Kidney capillary endothelial cell (primary cell): ENCODE measurements around the gene CFAP92.
"Not testable (repeated sequence)": the region's sequence is repeated elsewhere in the genome, so short reads cannot be mapped to it uniquely, and the experiment has no call there.

Experiments used
- DNase-seq: peaks from one replicate; pipeline ENCODE4 v3.0.0-alpha.2; 2018; ENCODE audit warnings: low spot score

CFAP92 gene

DNA sequence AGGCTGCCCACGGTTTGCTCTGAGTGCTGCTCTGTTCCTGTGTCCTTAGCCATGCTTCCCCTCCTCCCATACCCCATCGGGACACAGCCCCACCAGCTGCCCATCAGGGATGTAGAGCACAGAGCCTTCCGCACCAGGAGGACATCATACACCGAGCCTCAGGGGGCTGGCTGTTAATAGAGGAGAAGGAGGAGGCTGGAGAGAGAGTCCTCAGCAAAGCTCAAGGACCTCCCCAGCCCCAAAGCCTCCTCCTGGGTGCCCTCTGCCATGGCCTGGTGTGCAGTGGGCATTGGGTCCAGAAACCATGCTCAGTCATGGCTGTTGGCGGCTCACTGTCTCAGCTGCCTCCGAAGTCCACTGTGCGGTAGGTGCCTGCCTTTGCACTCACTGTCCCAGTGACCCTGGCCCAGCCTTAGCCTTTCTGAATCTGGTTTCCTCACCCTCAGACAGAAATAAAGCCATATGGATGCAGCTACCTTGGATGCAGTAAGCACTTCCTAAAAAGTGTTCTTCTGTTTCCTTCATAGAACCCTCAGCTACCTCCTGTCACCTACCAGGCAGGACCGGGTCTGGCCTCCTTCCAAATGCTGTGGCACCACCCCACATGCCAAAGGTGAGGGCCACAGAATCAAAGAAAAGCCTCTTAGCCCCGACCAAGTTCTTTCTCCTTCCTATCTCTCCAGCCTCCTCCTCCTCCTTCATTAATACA lies 60.5 kb downstream of the CFAP92 start:
- DNase-seq, result no peak

DNA sequence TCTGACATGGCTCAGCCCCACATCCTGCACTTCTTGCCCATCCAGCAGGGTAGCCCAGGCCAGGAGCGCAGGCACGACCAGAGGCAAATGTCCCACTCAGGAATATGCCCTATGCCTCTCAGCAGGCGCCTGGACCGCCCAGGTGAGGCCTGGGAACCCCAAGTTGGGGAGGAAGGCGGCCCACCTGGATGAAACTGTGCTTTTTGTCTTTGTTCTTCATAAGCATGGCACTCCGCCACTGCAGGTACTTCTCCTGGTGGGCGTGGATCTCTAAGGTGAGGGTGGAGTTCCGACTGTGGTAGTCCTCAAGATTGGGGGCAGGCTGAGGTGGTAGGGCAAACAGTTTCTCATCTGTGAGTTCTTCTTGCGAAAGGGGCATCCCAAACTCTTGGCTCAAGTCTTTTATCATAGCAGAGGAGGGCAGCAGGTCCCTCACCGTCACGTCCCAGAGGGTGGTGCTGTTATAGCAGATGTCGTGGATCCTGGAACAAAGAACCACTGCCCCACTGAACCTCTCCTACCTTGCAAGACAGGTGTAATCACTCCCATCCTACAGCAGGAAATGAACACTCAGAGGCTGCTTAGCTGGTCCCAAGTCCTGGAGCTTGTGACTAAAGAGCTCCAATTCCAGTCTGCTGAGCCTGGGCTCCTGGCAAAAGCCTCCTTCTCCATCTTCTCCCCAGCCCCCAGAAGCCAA lies 61.2 kb downstream of the CFAP92 start:
- no peak for DNase-seq

DNA sequence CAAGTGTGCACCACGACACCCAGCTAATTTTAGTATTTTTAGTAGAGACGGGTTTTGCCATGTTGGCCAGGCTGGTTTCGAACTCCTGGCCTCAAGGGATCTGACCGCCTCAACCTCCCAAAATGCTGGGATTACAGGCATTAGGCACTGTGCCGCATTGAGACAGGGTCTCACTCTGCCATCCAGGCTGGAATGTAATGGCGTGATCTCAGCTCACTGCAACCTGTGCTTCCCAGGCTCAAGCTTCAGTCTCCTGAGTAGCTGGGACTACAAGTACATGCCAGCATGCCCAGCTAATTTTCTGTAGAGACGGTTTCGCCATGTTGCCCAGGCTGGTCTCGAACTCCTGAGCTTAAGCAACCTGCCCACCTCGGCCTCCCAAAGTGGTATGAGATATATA lies 62.8 kb downstream of the CFAP92 start:
- no peak for DNase-seq

DNA sequence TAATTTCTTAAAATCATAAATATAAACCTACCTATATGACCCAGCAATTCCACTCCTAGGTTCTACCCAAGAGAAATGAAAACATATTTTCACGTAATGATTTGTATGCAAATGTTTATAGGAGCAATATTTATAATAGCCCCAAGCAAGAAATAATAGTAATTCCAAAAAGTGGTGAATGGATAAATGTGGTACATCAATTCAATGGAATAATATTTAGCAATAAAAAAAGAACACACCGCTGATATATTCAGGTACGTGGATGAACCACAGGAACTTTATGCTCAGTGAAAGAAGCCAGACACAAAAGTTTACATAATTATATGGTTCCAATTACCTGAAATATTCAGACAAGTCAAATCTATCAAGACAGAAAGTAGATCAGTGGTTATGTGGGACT lies 64.5 kb downstream of the CFAP92 start:
- no peak for DNase-seq

DNA sequence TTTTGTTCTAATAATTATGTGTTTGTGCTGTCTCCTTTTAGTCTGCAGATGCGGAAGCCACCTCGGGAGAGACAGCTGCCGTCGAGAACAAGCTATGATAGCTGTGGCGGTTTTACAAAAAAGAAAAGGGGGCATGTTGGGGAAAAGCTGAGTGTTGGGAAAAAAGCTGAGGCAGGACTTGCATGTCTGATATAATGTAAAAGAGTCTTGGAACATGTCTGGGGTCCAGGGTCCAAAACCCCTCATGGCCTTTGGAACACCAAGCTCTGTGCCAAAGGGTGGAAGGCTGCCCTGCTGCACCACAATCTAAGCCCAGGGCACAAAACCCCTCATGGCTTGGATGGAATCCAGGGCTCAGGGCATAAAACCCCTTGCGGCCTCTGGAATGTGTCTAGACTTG lies 69.9 kb downstream of the CFAP92 start:
- DNase-seq, result not testable (repeated sequence)

DNA sequence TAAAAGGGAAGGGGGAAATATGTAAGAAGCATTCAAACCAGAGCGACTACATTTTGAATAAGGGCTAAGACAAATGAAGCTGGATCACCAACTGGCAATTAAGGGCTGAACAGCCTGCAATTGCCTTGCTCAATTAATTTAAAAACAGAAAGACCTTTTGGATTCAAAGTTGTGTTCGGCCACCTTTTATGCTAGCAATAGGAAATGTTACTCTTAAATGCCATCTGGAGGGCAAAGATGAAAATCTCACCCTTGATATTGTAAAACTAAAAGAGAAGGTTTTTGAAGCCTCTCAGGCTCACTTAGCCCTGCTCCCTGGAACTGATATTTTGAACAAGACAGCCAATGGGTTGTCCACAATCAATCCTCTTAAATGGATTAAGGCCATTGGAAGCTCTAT lies 70.3 kb downstream of the CFAP92 start:
- DNase-seq, result no peak

DNA sequence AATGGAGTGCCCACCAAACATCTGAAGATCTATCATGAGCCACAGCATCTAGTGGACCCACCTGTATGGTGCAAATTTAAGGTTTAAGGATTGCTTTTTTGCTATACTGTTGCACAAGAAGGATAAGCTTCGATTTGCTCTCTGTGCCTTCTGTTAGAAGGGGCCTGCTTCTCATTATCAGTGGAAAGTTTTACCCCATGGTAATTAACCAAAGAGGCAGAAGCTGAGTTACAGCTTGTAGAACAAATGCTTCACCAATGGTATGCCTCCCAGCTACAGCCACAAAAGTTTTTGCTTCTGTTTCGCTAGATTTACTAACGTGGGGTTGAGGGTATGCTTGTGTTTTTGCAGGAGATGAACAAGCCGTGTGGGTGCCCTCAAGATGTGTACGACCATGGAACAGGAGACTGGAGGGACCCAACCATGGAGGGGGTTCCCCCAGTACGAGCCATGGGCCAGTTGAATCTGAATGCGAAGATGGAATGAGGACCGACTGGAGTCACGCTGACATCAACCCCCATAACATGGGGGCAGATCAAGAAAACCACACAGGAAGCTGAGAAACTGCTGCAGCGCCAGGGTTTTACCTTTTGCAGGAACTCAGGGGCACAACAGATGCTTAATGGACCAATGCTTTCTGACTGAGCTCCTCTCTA lies 70.9 kb downstream of the CFAP92 start:
- DNase-seq, result no peak

DNA sequence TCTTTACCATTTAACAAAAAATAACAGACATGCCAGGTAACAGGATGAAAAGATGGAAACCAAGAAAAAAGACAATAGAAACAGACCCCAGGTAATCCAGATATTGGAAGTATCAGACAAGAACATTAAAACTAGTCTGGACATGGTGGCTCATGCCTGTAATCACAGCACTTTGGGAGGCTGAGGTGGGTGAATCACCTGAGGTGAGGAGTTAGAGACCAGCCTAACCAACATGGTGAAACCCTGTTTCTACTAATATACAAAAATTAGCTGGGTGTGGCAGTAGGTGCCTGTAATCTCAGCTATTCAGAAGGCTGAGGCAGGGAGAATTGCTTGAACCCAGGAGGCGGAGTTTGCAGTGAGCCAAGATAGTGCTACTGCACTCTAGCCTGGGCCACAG lies 73.9 kb downstream of the CFAP92 start:
- DNase-seq, result no peak

DNA sequence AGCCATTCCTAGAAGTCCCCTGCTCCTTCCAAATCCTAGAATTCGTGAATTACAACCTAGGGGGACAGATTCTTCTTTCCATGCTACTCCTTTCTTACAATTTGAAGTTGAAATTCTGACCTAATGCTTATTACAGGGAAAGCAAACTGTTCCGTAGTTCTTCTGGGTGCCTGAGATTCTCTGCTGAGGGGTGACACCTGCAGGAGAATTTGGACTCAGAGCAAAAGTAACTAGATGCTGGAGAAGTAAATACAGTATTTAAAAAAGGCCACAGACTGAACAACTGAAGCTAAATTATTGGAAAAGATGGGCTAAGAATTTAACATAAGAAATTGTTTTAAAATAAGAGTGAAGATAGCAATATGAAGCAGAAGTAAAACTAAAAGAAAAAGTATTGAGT lies 76.6 kb downstream of the CFAP92 start:
- DNase-seq, result no peak

DNA sequence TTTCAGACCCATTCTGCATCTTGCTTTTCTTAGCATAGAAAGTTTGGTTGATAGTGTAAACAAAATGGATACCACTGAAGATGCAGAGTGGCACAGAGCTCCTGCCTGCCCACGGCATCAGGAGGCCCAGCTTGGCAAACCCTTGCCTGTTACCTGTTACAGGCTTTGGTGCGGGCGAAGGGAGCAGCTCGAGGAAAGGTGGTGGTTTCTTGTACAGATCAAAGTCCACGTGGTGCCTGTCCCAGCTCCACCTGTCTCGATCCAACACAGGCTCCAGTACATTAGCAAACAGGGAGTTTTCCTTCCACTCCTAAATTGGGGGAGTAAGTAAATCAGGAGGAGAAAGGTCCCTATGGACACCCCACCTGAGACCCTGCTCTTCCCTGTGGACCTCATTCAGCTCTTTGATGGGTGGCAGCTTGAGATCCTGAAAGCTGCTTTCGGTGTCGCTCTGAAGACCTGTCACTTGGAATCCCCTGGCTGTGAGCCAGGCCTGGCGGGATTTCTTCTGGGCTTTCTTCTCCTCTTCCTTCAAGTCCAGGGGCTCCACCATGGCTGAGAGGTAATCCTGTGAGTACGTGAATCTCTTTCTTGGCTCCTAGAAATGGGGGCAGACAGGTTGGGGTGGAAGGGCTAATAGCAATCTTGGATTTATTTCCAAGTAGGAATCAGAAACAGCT lies 78.8 kb downstream of the CFAP92 start:
- no peak for DNase-seq

DNA sequence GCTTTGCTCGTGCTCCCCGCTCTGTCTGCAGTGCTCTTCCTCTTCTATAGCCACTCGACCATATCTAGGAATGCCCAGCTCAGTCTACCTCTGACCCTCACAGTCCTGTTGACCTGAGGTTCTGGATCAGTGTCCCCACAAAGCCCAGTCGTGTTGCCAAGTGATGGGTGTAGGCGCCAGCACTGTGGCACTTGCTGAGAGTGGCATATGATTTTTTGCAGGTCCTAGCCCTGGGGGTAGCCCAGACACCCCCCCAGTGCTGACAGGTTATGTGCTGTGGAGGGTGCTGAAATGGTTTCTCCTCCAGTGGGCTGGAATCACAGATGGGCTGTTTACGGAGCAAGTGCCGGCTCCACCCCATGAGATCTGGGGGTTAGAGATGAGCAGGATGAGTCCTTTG lies 82.0 kb downstream of the CFAP92 start:
- no peak for DNase-seq

DNA sequence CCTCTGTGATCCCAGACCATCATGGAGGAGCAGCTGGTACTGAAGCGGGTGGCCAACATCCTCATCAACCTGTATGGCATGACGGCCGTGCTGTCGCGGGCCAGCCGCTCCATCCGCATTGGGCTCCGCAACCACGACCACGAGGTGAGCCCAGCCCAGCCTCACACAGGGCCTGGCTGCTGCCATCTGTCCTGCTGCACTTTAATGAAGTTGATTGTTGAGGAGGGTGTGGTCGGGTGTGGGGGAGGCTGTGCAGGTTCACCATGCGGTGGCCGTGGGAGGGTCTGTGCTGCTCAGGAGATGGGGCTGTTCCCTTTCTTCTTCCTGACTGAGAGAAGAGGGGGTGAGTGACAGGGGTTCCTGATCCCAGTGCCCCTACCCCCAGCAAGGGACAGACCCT lies 83.9 kb downstream of the CFAP92 start:
- DNase-seq, result no peak

DNA sequence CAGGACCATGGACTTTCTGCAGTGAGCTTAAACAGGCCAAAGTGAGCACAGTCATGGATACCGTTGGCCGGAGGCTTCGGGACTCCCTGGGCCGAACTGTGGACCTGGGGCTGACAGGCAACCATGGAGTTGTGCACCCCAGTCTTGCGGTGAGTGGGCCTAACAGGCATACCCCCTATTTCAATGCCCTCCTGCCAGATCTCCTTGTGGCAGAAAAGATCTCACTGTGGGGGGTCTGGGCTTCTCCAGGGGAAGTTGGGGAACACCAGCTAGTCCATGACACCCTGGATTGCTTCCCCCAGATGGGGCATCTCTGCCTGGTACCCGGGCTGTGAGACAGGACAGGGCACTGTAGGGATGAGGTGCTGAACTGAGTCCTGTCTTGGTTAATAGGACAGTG lies 84.9 kb downstream of the CFAP92 start:
- DNase-seq, result no peak

DNA sequence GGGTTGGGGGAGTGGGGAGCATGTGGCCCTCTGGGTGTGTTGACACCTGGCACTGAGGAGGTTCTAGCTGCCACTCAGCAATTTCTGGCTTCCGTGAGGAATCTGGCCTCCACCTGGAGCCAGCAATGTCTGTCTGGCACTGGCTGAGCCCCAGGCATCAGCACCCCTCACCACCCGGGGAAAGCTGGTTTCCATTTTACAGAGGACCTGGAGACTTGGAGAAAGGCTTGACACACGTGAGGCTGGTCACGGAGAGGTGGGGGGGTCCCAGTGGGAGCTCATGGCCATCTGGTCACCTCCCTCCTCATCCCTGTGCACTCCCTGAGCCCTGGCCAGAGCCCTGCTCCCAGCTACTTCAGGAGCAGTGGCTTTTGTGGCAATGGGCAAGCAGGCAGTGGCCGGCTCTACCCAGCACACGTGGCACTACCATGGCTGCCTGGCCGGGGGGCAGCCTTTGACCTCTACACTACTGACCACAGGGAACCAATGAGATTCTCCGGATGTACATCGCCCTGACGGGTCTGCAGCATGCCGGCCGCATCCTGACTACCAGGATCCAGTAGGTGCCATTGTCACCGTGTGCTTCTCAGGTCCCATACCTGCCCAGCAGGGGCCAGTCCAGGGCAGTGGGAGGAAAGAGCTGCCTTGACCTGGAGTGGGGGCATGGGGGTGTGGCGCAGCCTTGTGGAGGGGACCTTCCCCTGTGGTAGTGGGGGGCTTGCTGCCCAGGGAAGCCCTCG lies 86.0 kb downstream of the CFAP92 start:
- DNase-seq, result no peak

DNA sequence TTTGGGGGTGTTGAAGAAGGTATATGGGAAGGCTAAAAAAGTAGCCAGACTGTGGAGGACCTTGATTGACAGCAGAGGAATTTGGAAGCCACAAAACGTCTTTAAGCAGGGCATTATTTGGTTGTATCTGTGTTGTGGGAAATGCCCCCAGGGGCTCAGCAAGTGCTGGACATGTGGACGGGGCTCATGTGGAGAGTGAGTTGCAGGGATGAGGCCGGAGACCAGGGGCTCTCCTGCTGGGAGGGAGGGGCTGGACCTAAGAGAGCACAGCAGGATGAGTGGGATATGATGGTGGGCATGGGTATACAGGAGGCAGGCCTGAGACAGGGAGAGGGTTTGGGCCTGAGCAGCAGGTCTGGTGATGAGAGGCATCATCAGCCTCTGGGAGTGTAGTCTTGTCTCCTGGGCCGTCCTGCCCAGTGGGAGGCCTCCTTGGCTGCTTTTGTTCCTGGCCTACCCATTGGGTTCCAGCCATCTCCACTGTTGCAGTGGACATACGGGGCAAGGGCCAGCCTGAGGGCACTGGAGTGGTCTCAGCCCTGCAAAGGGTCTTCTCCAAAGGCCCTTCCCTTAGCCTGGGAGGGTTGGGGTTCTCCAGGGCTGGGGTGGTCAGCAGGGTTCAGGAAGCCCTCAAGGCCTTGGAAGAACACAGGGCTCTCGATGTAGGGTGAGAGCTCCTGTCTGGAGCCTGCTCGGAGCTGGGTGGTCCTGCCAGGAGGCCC lies 86.9 kb downstream of the CFAP92 start:
- no peak for DNase-seq

DNA sequence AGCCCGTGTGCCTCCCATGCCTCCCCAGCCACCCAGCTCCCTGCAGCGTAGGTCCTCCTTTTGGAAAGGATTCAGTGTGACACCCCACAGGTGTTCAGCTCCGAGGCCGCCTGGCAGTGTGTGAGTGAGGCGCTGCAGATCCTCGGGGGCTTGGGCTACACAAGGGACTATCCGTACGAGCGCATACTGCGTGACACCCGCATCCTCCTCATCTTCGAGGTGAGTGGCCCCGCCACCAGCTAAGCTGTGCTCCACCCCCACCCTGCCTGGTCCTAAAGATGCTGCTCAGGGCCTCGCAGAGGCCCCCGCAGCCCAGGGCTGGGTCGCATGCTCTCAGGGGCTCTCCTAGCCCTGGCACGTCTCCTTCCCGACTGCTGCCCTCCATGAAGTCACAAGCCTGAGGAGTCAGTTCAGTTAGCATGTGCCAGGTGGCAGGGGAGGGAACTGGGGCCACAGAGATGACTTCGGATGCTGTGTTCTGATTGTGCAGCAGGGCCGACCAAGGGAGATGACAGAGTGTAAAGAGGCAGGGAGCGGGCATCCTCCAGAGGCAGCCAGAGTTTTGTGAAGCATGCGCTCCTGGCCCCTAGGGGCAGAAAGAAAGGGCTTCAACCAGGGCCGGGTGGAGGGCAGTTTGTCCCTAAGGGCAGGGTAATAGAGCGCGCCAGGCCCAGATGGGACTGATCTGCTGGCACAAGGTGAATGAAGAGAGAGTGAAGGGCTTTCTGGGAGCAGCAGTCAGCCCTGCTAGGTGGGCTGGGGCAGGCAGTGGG lies 87.7 kb downstream of the CFAP92 start:
- DNase-seq, result no peak

DNA sequence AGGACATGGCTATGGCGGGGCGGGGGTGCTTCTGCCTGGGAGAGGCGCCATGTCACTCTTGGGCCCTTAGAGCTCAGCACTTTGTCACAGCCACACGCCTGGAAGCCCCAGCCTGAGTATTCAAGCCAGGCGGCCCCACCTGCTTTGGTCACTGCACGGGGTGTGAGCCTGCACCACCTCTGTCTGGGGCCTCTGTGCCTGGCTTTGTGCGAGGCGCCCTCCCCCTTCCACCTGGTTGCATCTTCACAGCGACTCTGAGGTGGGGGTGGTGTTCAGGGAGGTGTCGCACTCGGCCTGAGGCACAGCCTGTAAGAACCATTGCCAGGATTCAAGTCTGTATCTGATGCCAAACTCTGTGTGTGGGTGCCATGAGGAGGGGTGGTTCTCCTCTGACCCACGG lies 90.4 kb downstream of the CFAP92 start:
- no peak for DNase-seq

DNA sequence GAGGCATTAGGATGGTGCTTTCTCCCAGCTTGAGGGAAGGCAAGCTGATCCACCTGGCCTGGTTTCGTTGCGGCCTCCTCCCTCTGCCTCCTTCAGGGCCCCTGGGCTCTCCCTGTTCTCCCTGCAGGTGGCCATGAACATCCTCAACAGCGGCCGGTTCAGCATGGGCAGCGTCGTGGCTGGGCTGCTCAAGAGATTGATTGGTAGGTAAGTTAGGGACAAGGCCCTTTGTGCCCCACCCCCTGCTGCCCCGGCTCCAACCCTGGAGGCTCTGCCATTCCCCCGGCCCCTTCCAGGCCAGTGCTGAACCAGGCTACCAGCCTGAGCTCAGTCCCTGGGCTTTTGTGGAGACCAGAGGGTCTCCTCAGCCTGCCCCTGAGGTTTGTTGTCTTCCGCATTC lies 91.5 kb downstream of the CFAP92 start:
- DNase-seq, result no peak

DNA sequence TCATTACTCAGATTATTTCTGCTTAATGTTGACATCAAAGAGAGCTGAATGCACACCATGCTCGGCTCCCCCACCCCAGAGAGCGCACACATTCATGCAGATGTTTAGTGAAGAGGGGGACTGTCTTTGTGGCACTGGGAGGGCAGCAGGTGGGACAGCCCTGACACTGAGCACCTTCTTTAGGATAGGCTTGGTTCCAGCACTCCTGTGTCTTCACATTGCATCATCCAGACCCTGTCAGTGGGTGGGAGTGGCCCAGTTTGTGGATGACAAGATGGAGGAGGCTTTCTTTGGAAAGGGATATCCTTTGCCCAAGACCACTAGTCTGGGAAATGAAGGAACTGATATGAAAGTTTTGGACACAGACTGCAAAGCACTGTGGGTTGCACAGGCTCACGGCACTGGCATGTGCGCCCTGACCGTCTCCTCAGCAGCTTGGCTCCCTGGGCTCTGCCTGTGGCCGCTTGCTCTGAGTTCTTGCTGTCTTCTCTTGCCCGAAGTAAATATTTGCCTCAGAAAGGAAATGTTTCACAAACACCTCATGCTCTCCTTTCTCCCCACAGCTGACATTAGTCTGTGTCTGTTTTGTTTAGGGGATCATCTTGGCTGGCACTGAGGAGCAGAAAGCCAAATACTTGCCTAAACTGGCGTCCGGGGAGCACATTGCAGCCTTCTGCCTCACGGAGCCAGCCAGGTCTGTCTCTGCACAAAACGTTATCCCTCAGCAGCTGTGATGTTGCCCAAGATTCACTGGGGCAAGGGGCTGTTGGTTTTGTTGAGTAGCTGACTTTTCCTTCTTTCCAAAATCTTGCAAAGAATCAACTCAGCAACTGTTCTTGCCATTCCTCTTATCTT lies 97.8 kb downstream of the CFAP92 start:
- DNase-seq, result no peak
